Activated T-cell treated with anti-CD3 and anti-CD28 coated beads for 48 hours (primary cell): ENCODE measurements around the gene GSK3B.
"Not testable (repeated sequence)": the region's sequence is repeated elsewhere in the genome, so short reads cannot be mapped to it uniquely, and the experiment has no call there.

Experiments
- DNase-seq: peaks from one replicate; pipeline ENCODE4 v3.0.0-alpha.2; 2020; ENCODE audit warnings: low read depth

Gene GSK3B

DNA sequence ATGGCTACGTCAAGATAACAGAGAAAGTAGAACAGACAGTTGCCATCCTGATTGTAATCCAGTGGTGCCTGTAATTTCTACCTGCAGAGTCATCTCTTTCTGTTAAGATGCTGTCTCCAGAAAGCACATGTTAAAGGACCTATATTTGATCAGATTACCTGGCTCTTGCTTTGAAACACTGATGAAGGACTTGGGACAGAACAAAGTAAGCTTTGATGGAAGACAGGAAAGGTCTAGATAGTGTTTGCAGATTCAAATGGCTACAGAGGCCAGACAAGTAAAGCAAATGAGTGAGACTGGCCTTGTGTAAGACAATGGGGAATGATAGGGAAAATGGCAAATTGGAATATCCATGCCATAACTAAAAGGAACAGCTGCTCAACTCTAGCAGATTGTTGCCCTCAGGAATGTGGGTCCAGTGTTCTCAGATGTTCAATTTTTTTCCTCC is 1.8 kb upstream of the GSK3B start:
- DNase-seq: no peak

DNA sequence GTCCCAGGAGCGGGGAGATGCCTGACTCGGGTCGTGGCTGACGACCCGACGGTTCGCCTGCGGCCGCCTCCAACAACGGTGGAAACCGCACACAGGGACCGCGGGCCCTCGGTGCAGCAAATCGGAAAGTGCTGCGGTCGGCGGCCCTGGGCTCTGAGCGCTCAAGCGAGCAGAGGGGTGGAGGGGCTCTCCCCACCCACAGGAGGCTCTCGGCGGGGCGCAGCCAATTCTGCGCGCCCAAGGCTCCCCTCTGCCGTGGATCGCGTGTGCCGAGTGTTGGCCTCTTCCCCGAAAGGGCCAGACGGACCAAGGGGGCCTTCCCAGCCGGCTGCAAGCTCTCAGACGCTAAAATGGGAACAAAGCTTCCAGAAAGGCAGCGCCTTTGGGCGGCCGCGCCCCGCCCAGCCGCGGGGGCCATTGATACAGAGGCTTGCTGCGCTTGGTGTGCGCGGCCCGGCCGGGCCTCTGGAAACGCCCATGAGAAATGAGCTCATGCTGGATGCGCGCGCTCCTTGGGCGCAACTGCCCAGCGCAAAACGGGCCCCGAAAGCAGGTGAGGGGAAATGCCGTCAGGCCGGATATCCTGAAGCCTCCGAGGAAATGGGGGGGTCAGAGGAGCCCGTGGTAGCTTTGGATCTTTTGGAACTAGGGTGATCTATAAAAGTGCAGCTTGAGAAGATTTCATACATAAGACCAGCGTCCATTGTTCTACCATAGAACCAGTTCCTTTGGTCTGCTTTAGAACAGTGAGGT is 1.2 kb upstream of the GSK3B start:
- peak; percentile 84 for DNase-seq

DNA sequence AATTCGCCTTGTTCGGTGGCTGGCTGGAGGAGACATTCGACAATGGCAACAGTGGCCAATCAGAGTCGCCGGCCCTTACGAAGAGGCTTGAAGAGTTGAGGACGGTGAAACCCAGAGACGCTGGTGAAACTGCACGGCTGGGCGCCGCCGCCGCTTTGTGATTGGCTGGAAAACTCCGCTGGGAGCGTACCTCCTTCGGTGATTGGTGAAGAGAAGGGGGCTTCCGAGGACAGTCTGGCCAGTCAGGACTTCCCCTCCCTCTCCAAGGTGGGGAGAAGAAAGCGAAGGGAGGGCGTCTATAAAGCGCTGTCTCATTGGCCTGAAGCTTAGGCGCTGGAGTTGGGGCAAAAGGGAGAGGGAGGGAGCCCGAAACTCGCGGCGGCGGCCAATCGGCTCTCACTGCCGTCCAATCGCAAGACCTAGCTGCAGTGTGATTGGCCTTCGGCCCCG is 554 bp upstream of the GSK3B start:
- peak; percentile 93 for DNase-seq

DNA sequence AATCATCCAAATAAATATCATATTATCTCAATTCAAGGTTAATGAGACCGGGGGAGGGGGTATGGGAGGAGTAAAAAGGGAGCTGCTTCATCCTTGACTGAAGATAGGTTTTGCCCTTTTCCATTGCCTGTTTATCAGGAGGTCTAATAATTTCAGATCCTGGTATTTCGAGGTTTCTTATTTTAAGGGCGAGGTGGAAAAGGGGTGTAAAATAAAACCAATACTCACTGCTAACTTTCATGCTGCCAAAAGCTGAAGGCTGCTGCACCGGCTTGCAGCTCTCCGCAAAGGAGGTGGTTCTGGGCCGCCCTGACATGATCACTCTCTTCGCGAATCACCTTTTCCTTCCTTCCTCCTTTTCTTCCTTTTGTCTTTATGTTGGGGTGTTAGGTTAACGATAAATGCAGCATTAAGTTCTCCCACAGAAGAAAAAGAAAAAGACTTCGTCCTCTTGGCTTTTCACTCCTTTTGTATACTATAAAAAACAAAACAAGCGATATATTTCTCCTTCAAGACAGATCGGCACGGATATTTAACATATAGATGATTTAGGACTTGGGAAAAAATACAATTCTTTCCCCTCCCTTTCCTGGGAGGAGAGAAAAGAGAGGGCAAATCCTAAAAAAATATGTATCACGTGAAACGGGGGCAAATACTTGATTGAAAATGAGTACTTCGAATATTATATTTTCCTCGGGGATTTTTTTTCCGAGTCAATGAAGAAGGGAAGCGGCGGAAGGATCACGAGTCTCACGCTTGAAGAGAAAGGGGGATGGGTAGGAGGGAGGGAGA is 932 bp downstream of the GSK3B start:
- DNase-seq: no peak

DNA sequence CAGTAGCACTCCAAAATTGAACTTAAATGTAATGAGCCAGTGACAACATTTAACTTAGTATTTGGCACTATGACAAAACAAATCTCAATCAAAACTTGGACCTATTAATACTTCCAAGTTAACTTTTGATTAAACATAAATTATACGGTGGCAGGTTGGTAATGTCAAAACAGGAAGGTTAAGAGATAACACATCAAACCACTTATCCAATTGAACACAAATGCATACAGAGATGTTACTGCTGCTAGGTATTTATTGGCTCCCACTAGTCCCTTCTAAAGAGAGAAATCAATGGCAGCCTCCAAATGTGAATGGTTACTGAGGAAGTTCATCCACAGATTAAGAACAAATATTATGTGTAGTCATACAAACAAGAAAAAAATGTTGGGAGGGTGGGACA is 1.8 kb downstream of the GSK3B start:
- DNase-seq: no peak

DNA sequence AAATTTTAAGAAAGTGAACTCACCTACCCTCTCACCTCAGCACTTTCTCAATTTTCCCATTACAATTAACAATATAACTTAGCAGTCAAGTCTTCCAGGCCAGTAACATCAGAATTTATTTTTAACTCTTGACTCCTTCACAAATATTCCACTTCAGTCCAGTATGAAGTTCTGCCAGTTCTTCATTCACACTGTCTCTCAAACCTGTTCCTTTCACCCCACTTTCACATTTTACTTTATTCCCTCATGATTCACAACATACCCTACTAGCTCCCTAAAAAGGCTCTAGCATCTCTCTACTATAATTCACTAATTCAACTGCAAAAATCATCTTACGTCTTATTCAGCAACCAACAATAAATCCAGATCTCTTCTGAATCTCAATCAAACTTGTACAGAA is 3.8 kb downstream of the GSK3B start:
- no peak for DNase-seq

DNA sequence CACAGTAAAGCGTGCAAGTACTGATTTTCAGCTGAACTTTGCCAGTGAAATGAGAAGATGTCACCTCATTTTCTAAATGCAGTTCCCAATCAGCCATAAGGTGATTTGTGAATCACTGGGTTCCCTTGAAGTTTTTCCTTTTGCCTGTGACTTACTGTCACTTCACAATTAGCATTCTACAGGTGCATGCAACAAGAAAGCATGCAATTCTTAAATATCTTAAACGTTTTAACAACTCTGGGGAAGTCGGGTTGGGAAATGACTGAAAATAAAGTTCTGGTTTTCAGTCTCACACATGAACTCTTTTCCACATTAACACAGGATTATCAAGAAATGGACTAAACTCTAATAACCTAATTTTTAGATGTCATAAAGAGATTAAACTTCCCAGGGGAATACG is 5.2 kb downstream of the GSK3B start:
- DNase-seq: no peak

DNA sequence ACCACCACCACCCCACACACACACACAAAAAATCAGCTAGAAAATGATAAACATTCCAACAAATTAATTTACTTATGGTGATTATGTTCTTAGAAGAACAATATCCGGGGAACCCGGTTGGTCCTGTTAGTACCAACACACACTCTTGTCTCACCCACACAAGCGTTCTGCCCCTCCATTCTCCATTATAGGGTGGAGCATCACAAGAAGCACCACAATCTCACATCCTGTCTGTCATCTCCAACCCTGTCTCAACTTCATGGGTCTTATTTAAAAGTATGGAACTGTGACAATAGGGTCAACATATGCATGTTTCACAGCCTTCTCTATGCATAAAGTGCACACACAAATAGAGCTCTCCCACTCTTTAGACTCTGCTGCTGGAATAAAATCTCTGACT is 5.6 kb downstream of the GSK3B start:
- no peak for DNase-seq

DNA sequence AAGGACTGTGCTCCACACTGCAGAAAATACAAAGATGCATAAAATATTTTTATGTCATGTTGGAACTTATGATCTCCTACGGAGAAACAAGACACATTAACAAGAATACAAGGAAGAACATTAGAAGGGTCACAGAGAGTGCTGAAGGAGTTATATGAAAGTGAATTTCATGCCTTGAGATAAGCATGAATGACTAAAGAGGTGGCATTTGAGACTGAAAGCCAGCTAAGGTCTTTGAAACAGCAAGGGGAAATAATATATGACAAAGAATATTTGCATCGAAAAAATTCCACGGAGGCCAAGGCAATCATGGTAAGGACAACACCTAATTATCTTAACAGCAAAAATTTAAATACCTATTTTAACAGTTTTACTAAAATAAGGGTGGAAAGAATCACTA is 12.5 kb downstream of the GSK3B start:
- no peak for DNase-seq

DNA sequence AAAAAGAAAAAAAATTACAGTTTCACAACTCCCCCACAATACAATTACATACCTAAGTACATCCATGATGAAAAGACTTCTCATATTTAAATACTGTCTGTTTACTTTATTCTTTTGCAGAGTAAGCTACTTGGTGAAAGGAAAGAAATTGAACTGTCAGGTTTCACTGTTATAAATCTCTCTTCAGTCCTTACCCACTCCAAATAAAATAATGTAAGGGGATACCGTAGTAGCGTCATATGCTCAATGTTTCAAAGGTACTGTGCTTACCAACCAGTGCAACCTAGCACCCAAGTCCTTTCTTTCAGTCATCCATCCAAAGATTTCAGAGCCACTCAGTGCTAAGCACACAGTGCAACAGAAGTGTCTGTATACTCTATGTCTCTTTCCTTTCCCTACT is 13.4 kb downstream of the GSK3B start:
- no peak for DNase-seq

DNA sequence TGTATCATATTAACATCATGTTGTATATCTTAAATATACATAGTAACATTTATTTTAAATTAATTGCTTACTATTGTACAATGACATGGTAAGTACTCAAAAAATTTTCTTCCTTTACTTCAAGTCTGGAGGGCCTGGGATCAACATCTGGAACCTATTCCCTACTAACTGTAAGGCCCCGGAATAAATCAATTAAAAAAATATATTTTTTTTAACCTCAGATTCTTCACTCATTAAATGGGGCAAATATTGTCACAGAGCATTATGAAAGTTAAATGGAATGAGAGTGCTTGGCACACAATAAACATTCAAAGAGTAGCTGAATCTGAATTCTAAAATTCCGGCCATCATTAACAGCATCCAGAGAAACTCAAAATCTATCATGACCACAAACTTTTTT is 16.5 kb downstream of the GSK3B start:
- no peak for DNase-seq

DNA sequence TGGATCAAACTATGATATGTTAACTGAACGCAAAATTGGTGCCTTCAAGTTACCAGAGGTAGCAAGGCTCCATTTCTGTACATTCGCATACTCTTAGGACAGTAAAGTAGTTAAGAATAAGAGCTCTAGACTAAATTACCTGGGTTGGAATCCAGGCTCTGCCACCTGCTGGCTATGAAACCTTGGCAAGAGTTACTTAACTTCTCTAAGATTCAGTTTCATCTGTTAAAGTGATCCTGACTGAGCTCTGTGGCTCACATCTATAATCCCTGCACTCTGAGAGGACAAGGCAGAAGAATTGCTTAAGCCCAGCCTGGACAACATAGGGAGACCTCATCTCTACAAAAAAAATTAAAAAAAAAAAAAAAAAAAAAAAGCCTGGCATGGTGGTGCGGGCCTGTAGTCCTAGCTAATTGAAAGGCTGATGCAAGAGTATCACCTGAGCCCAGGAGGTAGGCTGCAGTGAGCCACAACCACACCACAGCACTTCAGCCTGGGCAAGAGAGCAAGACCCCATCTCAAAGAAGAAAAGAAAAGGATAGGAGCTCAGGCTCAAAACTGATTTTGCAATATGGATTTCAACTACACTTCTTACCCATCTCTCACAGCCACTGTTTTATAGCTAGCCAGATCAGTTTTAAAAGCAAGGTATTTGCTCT is 21.3 kb downstream of the GSK3B start:
- no peak for DNase-seq

DNA sequence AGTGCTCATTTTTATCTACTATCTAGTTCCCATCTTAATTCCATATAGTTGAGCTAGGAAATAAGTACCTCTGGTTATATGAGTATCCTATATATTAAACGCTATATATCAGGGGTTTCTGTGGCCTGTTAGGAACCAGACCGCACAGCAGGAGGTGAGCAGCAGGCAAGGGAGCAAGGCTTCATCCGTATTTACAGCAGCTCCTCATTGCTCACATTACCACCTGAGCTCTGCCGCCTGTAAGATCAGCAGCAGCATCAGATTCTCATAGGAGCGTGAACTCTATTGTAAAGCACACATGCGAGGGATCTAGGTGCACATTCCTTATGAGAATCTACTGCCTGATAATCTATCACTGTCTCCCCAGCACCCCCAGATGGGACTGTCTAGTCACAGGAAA is 23.0 kb downstream of the GSK3B start:
- no peak for DNase-seq

DNA sequence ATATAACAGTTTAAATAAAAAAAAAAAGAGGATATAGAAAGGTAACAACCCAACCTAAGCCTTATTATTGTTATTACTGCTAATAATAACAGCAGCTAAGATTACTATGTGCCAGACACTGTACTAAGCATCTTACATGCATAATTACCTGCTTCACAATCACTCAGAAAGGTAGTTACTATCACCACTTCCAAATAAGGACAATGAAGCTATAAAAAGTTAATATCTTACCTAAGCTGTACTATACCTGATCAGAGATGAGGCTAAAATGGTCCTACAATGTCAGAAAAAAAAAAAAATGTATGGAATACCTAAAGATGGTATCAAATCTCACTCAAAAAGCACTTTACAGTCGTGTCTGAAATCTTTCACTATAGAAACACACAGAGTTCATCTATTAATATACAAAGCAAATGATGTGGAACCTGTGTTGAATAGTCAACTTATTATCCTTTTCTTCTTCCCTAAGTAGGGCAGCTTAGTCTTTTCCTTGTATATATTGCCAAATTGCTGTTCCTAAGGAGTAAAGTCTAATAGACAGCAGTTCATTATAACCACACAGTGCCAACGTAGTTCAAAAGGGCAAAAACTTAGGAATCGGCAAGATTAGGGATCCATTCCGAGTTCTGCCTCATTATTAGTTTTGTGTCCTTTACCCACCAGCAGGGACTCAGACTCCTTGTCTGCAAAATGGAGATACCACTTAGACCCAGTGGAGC is 23.8 kb downstream of the GSK3B start:
- DNase-seq: no peak

DNA sequence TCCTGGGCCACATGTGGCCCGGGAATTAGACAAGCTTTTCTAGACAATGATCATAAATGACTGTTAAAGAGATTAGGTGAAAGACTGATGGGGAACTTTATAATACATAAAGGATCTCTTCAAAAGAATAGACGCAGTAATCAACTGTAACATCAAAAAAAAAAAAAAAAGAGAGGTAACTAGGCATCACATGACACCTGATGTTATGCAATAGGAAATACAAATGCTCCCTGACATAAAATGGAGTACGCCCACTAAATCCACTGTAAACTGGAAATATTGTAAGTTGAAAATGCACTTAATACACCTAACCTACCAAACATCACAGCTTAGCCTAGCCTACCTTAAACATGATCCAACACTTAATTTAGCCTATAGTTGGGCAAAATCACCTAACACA is 27.2 kb downstream of the GSK3B start:
- no peak for DNase-seq

DNA sequence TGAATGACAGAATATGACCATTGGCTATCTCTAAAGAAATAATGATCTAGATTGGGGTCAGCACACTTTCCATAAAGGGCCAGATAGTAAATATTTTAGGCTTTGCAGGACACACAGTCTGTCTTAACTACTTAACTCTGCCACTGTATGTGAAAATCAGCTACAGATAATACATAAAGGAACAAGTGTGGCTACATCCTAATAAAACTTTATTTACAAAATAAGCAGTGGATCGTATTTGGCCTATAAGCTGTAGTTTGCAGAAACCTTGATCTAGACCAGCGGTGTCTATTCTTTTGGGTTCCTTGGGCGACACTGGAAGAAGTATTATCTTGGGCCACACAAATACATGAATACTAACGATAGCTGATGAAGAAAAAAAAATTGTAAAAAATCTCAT is 27.6 kb downstream of the GSK3B start:
- no peak for DNase-seq

DNA sequence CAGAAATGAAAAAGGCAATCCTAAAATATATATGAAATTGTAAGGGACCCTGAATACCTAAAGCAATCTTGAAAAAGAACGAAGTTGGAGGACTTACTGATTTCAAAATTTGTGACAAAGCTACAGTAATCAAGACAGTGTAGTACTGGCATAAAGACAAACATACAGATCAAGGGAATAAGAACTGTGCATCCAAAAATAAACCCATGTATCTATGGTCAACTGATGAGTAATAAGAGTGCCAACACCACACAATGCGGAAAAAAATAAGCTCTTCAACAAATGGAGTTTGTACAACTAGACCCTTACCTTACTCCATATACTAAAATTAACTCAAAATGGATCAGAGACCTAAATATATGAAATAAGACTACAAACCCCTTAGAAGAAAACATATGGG is 29.6 kb downstream of the GSK3B start:
- no peak for DNase-seq

DNA sequence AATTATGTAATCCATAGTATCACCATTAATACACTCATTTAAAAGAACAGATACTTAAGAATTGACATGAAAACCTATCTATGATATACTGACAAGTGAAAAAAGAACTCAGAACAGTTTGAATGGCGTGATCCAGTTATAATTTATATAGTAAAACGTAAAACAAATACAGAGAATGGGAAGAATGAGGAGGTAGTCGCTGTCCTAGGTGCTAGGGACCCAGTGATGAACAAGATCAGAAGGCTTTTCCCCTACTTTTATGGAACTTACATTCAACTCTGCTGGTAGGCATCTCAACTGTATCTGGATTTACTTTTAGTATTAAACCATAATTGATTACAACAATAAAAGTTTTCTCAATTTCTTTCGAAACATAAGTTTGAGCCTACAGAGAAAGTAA is 31.8 kb downstream of the GSK3B start:
- DNase-seq: no peak

DNA sequence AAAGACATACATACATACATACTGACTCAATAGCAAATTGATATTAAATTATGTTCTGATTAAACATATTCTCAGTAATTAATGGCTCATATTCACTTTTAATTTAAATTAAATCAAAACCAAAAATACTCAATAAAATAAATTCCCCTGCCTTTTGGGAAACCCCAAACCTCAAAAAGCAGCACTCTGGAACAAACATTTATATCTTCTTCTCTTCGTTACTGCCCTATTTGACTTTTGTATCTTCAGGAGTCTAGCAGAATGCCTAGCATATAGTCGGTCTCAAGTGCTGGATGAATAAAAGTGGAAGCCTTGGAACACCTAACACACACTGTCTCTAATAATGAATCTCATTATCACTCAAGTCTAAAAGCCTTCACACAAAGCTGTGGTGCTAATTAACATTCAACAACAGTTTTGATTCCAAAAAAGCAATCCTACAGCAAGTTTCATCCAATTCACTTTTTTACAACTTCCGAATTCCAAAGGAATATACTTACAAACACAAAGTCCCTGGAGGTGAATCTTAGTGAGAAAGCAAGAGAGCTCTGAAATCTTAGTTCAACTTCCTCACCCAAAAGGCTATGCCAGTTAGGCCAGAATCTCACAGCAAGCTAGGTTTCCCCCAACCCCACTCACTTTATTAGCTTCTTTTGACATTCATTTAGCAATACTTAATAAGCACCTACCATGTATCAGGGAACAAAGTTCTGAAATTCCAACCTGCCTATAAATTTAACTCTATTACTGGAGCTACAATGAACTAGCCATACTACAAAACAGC is 35.0 kb downstream of the GSK3B start:
- no peak for DNase-seq

DNA sequence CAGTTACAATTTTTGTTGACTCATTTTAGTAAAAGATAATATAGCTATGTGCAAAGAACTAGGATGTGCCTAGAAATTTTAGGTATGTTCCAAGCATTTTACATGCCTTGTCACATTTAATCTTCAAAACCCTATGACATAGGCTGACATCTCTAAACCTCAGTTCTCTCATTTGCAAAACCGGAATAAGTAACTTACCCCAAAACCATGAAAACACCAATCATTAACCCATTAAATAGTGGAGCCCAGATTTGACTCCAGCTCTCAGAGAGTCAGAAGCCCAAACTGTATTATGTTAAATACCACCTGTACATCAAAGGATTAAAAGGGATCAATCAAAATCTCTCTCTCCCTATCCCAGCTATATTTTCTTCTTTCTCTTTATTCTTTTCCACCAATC is 36.6 kb downstream of the GSK3B start:
- DNase-seq: no peak

DNA sequence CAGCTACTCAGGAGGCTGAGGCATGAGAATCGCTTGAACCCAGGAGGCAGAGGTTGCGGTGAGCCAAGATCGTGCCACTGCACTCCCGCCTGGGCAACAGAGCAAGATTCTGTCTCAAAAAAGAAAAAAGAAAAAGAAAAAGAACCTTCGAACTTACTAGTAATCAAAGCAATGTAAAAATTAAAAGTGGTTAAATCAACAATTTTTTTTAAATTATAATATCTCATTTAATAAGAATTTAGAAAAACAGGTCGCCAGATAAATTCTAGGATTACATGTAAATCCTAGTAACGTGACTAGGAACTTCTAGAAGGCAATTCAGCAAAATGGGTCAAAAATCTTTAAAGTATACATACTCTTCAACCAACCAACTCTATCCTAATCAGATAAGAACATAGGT is 37.2 kb downstream of the GSK3B start:
- DNase-seq: no peak

DNA sequence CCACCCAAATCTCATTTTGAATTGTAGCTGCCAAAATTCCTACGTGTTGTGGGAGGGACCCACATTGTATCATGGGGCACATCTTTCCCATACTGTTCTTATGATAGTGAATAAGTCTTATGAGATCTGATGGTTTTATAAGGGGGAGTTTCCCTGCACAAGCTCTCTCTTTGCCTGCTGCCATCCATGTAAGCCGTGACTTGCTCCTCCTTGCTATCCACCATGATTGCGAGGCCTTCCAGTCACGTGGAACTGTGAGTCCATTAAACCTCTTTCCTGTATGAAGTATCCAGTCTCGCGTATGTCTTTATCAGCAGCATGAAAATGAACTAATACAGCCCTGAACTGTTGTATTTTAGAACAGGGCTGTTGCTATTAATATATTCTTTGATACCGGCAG is 40.6 kb downstream of the GSK3B start:
- DNase-seq: not testable (repeated sequence)
